Neural progenitor cell (in vitro differentiated cells): ENCODE results near the gene PTPRR. TPM values are rescaled to one million over a fixed set of nuclear protein-coding genes. Genes with fewer than 3 reads are reported as not detected.
A peak's percentile ranks its signal among the peaks of the same experiment; 100 is the strongest.
"Not testable (repeated sequence)": the region's sequence is repeated elsewhere in the genome, so short reads cannot be mapped to it uniquely, and the experiment has no call there.

Experiments
- DNase-seq: peaks from one replicate; pipeline ENCODE4 v3.0.0-alpha.2; 2016; ENCODE audit warnings: low spot score
- H2AFZ ChIP-seq: fragments of 200-600 bp; sonication (generic); replicated peaks from 2 replicates; pipeline ENCODE4 v1.6.1; 2016; ENCODE audit warnings: antibody characterized with exemption
- H3F3A ChIP-seq: fragments of 200-600 bp; sonication (generic); 2 replicates; pipeline ENCODE4 v1.6.1; 2016; ENCODE audit warnings: antibody characterized with exemption, low read depth
- H3K27ac ChIP-seq: fragments of 200-600 bp; sonication (generic); 2 replicates; pipeline ENCODE4 v1.5.1; 2016; ENCODE audit warnings: mild to moderate bottlenecking
- H3K27me3 ChIP-seq: fragments of 200-600 bp; sonication (generic); 2 replicates; pipeline ENCODE4 v1.6.1; 2016; ENCODE audit warnings: mild to moderate bottlenecking, moderate library complexity
- H3K36me3 ChIP-seq: fragments of 200-600 bp; sonication (generic); 2 replicates; pipeline ENCODE4 v1.5.1; 2016
- H3K4me1 ChIP-seq: fragments of 200-600 bp; sonication (generic); 2 replicates; pipeline ENCODE4 v1.6.1; 2016; ENCODE audit warnings: mixed run types
- H3K4me2 ChIP-seq: fragments of 200-600 bp; sonication (generic); 2 replicates; pipeline ENCODE4 v1.6.1; 2016
- H3K4me3 ChIP-seq: fragments of 200-600 bp; sonication (generic); 2 replicates; pipeline ENCODE4 v1.5.1; 2016
- H3K79me2 ChIP-seq: fragments of 200-600 bp; sonication (generic); 2 replicates; pipeline ENCODE4 v1.6.1; 2016; ENCODE audit warnings: low read depth
- H3K9ac ChIP-seq: fragments of 200-600 bp; sonication (generic); 2 replicates; pipeline ENCODE4 v1.6.1; 2016
- H3K9me3 ChIP-seq: fragments of 200-600 bp; sonication (generic); 2 replicates; pipeline ENCODE4 v1.5.1; 2016; ENCODE audit warnings: low read depth
- H4K20me1 ChIP-seq: fragments of 200-600 bp; sonication (generic); 2 replicates; pipeline ENCODE4 v1.6.1; 2016; ENCODE audit warnings: low read depth
- H3K27ac Mint-ChIP-seq: 3 replicates; pipeline ENCODE4 v1.8.0; 2021; ENCODE audit warnings: mixed read lengths
- H3K27me3 Mint-ChIP-seq: 2 replicates; pipeline ENCODE4 v1.8.0; 2022; ENCODE audit warnings: low read depth, mild to moderate bottlenecking, inconsistent platforms, moderate library complexity, mixed read lengths; ENCODE audit not compliant: insufficient read depth
- H3K36me3 Mint-ChIP-seq: 3 replicates; pipeline ENCODE4 v1.8.0; 2021; ENCODE audit warnings: mixed read lengths
- H3K4me1 Mint-ChIP-seq: 3 replicates; pipeline ENCODE4 v1.8.0; 2021; ENCODE audit warnings: mixed read lengths
- H3K4me3 Mint-ChIP-seq: 3 replicates; pipeline ENCODE4 v1.8.0; 2021; ENCODE audit warnings: mild to moderate bottlenecking, moderate library complexity, mixed read lengths
- H3K9me3 Mint-ChIP-seq: 3 replicates; pipeline ENCODE4 v1.8.0; 2020; ENCODE audit warnings: mixed read lengths
- CTCF ChIP-seq: fragments of 200-600 bp; sonication (generic); IDR thresholded peaks from 2 replicates; pipeline ENCODE4 v1.5.1; 2017; ENCODE audit warnings: antibody characterized with exemption, mild to moderate bottlenecking
- EZH2 ChIP-seq: fragments of 200-600 bp; sonication (generic); IDR thresholded peaks from 2 replicates; pipeline ENCODE4 v1.6.1; 2017; ENCODE audit warnings: antibody characterized with exemption, mild to moderate bottlenecking, moderate library complexity
- EZH2phosphoT487 ChIP-seq: fragments of 200-600 bp; sonication (generic); IDR thresholded peaks from 2 replicates; pipeline ENCODE4 v1.6.1; 2017; ENCODE audit warnings: antibody characterized with exemption
- total RNA-seq: library from RNA; depleted of rRNA; stranded (reverse); fragments of >200 nt; gene quantifications from 2 replicates; pipeline ENCODE4 v1.2.3, GENCODE V29; 2015; ENCODE audit warnings: low replicate concordance

Gene PTPRR
- total RNA-seq, 1 donor from 2014 or later, result not detected

- Mint-ChIP-seq H3K9me3 (peaks cover 14% of the 10 kb centered on the region), H3K4me3 (no peak overlapping the region)
- TF ChIP-seq EZH2phosphoT487 (no peak), CTCF (no peak), EZH2 (no peak)
Measured at GRCh38 chr12:70813559-70813958, 107.0 kb downstream of the PTPRR start.

DNA sequence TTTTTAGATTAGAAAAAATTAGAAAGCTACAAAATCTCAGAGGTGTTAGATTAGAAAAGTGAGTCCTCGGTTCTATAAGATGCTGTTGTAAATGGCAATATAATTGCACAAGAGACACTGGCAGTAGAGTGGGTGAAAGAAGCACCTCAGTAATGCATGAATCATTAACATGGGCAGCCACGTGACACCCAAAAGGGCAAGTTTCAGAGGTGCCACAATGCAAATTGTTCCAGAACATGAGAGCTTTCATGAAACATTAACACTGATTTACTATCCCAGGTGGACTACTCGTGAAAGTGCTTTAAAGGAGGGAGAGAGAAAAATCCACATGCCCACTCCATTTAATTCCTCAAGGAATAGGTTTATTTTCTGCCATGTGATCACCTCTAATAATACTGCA lies 108.4 kb downstream of the PTPRR start:
- Mint-ChIP-seq H3K27me3 (peaks cover 4% of the 10 kb centered on the region), H3K4me1 (peaks cover 25% of the 10 kb centered on the region), H3K27ac (no peak overlapping the region), H3K4me3 (no peak overlapping the region), H3K9me3 (peaks cover 21% of the 10 kb centered on the region), H3K36me3 (no peaks in the 10 kb centered on the region)
- H4K20me1 ChIP-seq, result no peaks in the 10 kb centered on the region
- H3K9me3 ChIP-seq, result peaks cover 7% of the 10 kb centered on the region
- no peaks in the 10 kb centered on the region for H3K79me2 ChIP-seq
- no peak overlapping the region for H3K9ac ChIP-seq
- H3K36me3 ChIP-seq, result no peaks in the 10 kb centered on the region
- H3K27ac ChIP-seq, result no peak overlapping the region
- peaks cover 9% of the 10 kb centered on the region for H3K4me1 ChIP-seq
- H3K4me2 ChIP-seq, result no peak overlapping the region
- H3K27me3 ChIP-seq, result no peaks in the 10 kb centered on the region
- no peak overlapping the region for H2AFZ ChIP-seq
- DNase-seq, result no peak
- no peaks in the 10 kb centered on the region for H3F3A ChIP-seq
- TF ChIP-seq EZH2, result no peak
- TF ChIP-seq CTCF, result no peak
- no peak for TF ChIP-seq EZH2phosphoT487
- no peak overlapping the region for H3K4me3 ChIP-seq

More at GRCh38 chr12:70813559-70813958, 107.0 kb downstream of the PTPRR start:
- Mint-ChIP-seq H3K4me1 (peaks cover 18% of the 10 kb centered on the region), H3K27ac (no peak overlapping the region), H3K27me3 (no peaks in the 10 kb centered on the region), H3K36me3 (no peaks in the 10 kb centered on the region)
- DNase-seq, result no peak
- Histone ChIP-seq H3K9ac (no peak overlapping the region), H3K36me3 (no peaks in the 10 kb centered on the region), H3K27ac (no peak overlapping the region), H3K4me2 (no peak overlapping the region), H4K20me1 (no peaks in the 10 kb centered on the region), H3K4me1 (peaks cover 9% of the 10 kb centered on the region), H3K27me3 (no peaks in the 10 kb centered on the region), H3K79me2 (no peaks in the 10 kb centered on the region), H3K4me3 (no peak overlapping the region), H2AFZ (no peak overlapping the region), H3F3A (no peaks in the 10 kb centered on the region), H3K9me3 (peaks cover 7% of the 10 kb centered on the region)

DNA sequence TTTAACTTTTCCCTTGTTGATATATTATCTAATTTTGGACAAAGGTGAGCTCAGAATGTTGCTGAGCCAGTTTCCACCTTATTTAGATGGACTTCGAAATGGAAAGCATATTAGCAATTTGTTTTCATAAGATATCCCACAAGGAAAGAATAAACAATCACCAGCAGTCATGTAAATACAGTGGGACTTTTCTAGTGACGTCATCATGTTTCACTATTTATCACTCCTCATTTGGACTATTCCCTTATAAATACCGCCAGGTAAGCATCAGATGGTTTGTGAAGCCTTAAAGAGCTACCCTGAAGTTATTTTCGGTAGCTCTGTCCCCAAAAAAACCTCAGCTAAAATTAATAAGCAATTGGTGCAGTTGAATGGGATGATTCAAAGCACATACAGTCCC lies 110.7 kb downstream of the PTPRR start:
- Histone ChIP-seq H3K4me1 (peaks cover 9% of the 10 kb centered on the region), H3K27me3 (no peaks in the 10 kb centered on the region), H3K79me2 (no peaks in the 10 kb centered on the region), H3K36me3 (no peaks in the 10 kb centered on the region), H3K4me3 (no peak overlapping the region), H4K20me1 (no peaks in the 10 kb centered on the region), H3K27ac (no peak overlapping the region), H3F3A (no peaks in the 10 kb centered on the region), H2AFZ (no peak overlapping the region), H3K4me2 (no peak overlapping the region), H3K9ac (no peak overlapping the region), H3K9me3 (peaks cover 1% of the 10 kb centered on the region)
- Mint-ChIP-seq H3K4me1 (peaks cover 25% of the 10 kb centered on the region), H3K36me3 (no peaks in the 10 kb centered on the region), H3K27me3 (peaks cover 4% of the 10 kb centered on the region), H3K4me3 (no peak overlapping the region), H3K9me3 (peaks cover 15% of the 10 kb centered on the region), H3K27ac (no peak overlapping the region)
- no peak for DNase-seq
- no peak for TF ChIP-seq EZH2phosphoT487
- TF ChIP-seq CTCF, result no peak
- TF ChIP-seq EZH2, result no peak

- not testable (repeated sequence) for H3K36me3 ChIP-seq, H3K4me3 ChIP-seq, H3K4me3 Mint-ChIP-seq, H3K4me2 ChIP-seq, H3K79me2 ChIP-seq, H3K36me3 Mint-ChIP-seq, H3K4me1 ChIP-seq, H4K20me1 ChIP-seq, H3K9me3 ChIP-seq, H2AFZ ChIP-seq, H3K27ac ChIP-seq, H3K27me3 Mint-ChIP-seq, H3K27me3 ChIP-seq, H3K9ac ChIP-seq, DNase-seq, H3F3A ChIP-seq
- Mint-ChIP-seq H3K27ac (peak overlapping the region; percentile 6), H3K4me1 (peaks cover 25% of the 10 kb centered on the region), H3K9me3 (peaks cover 11% of the 10 kb centered on the region)
Measured at GRCh38 chr12:70807993-70808392, 112.5 kb downstream of the PTPRR start.
